ENCODE data around the gene PDE3B.
A peak's percentile ranks its signal among the peaks of the same experiment; 100 is the strongest.

PDE3B gene

GRCh38 chr11:14892036-14892556 is 248.5 kb downstream of the PDE3B start, which contains the start of gene CYP2R1:
Gene CYP2R1 (minus strand): TSS chr11:14892231. CDS start chr11:14892205, 26 bp downstream.
- FAIRE-seq = peak; percentile 65

DNA sequence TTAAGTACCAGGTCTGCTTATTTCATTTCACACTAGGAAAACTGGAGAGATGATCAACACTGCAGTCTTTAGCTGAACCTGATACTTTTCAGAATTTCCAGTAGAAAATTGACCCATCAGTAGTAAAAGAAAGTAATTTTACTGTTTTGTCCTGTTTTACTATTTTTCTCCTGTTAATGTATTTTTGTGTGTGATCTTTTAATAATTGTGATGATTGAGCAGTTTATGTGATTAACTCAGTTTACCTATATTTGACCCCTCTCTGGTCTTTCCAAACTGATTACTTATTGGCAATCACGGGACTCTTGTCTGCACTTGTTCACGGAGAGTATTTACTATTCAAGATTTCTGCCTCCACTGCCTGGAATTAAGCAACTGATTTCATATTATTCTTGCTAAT is 249.0 kb downstream of the PDE3B start:
- no peak for FAIRE-seq

DNA sequence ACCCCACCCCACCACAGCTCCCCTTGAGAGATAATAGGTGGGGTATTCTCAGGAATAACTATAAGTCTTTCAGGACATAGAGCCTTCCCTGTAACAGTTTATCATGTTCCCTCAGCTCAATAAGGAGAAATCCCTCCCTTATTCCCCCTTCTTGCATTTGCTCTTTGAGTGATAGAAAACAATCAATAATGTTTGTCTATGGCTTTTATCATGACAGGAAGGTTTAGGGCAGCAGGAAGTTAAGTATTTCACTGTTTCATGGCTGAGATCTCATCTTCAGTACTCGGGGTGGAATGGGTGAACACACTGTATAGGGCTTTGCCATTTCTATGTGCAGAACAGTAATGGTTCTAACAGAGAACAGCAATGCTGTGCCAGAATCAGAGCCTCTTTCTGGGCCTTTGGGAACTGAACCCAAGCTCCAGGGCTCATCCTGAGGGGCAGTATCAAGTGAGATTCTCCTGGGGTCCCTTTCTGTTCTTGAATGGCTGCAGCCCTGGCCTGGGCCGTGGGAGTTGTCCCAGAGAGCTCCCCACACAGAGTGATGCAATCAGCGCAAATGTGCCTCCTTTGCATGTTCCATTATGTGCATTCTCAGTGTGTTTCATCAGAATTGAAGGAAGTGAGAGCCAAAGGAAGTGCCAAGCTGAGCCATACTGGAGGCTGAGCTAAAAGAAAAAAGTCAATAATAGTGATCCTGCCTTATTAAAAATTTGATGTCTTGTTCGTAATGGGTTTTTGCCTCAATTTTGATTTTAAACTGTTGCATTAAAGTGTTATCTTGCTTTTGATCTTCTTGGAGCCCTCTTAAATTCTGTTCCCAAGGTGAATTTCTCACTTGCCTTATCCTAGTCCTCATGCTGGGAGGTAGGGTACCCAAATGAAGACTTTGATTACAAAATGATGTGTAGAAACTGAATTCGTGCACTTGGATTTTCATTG is 251.3 kb downstream of the PDE3B start:
- FAIRE-seq = no peak

DNA sequence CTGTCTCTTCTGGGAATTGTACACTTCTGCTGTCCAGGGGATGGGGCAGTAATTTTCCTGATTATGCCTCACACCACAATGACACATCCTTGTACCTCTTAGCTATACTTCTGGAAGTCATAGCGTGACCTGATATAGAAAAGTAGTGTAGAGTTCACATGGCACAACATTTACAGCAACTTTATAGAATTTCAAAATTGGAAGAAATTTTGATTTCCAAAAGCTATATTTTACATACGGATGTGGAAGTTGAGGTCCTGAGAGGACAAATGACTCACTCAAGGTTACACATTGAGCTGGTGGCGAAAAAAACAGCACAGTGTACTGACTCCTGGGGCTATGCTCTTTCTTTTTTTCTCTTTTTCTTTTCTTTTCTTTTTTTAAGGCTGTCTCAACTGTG is 254.8 kb downstream of the PDE3B start:
- FAIRE-seq = no peak

DNA sequence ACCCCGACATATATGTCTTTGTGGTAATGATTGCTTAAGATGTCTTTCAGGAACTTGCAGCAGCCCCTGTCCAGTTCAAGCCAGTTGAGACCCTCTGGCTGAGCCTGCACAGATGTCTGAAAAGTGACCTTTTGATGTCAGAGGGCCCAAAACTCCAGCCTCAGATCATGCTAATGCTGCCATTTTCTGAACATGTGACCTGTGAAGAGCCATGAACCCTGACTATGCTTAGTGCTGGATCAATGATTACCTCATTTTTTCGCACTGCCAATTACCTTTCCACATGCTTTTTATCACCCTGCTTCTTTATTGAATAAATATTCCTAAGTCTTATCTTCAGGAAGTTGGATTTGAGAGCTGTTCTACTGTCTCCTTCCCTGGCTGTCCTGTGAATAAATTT is 255.3 kb downstream of the PDE3B start:
- no peak for FAIRE-seq

DNA sequence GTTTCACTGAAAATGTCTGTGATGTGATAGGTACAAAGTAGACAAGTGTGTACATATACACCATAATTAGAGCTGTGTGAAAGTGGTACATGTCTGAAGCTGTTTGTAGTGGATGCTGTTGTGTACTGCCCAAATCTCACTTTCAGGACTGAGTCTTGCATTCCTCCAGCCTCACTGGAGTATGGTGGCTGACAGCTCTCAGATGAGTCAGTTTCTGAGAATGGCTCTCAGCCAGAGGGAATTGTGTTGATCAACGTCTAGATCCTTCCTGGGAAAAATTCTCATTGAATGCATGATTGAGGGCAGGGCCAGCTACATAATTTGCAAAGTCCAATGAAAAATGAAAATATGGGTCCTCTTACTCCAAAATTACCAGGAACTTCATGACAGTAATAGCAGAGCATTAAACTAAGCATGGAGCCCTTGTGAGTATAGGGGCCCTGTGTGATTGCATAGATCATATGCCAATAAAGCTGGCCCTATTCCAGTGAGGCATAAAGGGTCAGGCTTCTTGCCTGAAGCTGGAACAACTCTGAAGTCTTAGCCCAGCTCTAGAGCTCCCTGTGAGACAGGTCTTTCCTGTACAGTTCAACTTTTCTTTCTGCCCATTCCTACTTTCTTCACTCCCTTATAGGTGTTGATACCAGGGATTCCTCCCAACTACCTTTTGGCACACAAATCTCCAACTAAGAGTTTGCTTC is 259.2 kb downstream of the PDE3B start:
- no peak for FAIRE-seq

DNA sequence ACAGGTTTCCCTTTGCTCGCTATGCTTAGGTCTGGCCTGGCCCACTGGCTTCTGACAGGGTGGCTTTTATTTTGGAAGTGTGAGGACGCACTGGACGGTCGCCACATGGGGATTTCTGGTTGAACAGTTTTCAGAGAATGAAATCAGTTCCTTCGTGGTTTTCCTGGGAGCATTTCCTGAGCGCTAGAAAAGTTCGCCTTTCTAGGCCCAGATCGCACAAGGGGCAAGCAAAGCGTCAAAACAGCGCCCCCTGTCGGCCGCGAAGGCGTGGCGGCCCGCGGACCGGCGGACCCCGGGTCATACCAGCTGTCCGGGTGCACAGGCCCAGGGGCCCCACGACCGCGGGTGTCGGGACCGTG is 261.1 kb downstream of the PDE3B start:
- FAIRE-seq = no peak

DNA sequence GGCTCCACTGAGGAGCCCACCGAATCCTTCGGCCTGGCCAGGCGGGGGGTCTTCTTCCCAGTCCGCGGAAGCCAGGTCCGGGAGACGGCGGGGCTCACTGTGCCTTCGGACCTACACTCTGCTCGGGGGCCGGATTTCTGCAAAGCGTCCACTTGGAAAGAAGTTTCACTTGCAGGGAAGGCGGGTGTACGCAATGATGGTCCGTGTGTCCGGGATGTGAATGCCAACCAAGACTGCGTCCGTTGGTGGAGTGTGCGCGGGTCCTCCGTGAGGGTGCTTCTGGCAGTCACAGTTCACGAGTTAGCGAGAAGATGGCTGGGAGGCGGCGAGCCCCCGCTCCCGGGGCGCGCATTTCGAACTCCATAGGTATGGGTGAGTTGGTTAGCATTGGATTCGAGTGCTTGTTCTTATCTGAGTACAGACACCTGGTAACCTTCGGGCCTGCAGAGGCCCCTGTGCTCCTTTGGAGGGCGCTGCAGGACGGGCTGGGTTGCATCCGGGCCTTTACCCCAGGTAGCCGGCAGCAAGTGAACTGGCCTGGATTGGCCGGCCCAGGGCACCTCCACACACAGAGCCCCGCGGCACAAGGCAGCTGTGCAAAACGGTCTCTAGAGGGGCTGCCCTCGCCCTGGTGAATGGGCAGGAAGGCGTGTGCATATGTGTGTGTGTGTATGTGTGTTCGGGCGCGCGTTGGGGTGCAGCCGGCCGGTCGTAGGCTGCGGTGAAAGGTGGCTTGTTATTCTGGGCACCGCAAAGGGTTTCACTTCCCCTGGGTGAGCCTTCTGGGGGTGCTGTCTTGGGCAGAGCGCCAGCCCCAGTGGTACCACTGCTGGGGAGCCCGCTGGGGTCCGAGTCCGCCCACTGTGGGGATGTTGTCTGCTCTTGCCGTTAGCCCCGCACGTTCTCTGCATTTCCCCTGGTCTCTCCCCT is 261.8 kb downstream of the PDE3B start:
- FAIRE-seq = no peak

DNA sequence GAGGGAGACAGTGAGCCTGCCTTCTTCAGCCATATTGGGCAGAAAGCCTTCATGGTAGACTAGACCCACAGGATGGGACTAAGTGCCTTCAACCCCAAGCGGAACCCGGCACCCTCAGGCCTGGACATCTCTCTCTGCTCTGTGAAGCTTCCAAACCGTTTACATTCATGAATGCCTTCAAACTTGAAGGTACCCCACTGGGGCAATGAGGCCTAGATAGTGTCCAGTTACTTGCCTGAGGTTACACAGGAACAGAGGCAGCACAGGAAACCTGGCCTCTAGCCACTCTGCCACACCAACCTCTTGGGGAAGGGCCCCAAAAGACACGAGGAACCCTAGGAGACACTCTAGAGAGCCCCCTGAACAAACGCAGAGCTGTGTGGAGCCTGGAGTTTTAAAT is 263.0 kb downstream of the PDE3B start:
- FAIRE-seq = no peak

DNA sequence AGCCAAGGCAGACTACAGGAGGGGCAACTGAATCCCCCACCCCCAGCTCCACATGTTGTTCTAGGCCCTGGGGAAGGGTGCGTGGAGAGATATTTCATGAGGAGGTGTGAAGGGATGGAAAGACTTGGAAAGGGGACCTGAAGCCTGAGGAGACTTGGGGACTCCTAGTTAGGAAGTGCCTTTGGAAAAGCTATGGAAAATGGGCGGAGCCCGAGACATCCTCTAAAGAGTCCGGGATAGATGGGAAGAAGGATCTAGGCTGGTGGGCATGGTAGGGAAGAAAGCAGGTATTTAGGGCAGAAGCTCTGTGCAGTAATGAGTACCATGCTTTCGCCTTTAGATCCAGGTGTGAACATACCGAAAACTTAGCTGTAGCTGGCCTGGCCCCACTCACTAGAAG is 263.4 kb downstream of the PDE3B start:
- no peak for FAIRE-seq

DNA sequence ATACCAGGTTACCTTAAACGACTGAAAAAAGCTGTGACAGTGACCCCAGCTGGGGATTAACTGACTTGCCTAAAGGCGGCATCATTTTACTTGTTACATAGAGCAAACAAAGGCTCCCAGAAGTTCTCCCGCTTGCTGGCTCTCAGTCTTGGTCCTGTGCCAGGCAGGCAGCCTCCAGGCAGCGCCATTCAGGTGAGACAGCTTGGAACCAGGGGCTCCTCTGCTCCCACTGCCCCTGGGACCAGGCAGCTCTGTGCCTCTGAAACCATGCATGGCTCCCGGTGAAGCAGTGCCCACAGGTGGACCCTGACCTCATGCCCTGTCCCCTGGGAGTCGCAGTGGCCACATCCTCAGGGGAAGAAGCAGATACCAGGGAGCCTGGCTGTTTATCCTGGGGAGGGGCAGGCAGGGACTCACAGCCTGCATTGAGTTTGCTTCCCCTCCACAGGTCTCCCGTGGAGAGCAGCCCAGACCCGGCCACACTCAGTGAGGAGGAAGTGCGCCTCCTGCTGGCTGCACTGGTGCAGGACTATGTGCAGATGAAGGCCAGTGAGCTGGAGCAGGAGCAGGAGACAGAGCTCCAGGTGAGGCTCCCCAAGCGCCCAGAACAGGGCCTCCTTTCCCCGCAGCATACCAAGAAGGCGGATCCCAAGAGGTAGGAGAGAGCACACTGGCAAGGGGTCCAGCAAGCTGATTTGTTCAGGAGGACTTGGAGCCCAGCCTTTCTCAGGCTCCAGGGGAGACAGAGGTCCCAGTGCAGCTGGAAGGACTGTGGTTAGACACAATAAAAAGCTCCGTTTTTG is 264.0 kb downstream of the PDE3B start:
- FAIRE-seq = no peak

- peak; percentile 49 for FAIRE-seq
Measured at GRCh38 chr11:14908214-14908880, 264.7 kb downstream of the PDE3B start.

DNA sequence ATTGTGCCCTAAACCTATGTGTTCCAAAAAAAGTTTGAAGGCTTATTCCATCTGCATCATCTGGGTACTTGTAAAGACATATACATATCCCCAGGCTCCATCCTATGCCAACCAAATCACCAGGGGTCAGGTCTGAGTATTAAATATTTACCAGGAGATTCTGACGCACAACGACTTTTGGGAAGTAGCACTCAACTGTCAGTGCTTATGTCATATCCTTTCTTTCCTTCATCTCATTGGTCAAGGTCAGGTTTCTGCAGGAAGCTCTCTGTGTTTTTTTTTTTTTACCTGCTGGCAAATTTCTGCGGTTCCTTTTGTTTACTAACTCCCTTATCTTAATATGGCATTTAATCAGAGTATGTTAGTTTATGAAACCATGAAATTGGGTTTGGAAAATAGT is 270.9 kb downstream of the PDE3B start:
- no peak for FAIRE-seq

GRCh38 chr11:14916403-14916802 is 272.8 kb downstream of the PDE3B start:
- no peak for FAIRE-seq
